HepG2 (cell line): Measurements from ENCODE around the gene LRP10. TPM values are rescaled to one million over a fixed set of nuclear protein-coding genes. Genes with fewer than 3 reads are reported as not detected.
A peak's percentile ranks its signal among the peaks of the same experiment; 100 is the strongest.

ENCODE experiments used
- MTA1 ChIP-seq: sonication (generic); formaldehyde crosslinking; IDR thresholded peaks from 2 replicates; pipeline ENCODE4 v1.4.0; 2020; ENCODE audit warnings: missing genetic modification reagents, mild to moderate bottlenecking, borderline replicate concordance
- RFX5 ChIP-seq: IDR thresholded peaks from 2 replicates; pipeline ENCODE4 v1.6.1; 2011; ENCODE audit warnings: low read depth, low read length, improper control_type of control experiment
- SP140L ChIP-seq: sonication (generic); formaldehyde crosslinking; IDR thresholded peaks from 2 replicates; pipeline ENCODE4 v1.4.0; 2020; ENCODE audit warnings: missing genetic modification reagents, borderline replicate concordance
- THYN1 ChIP-seq: sonication (generic); formaldehyde crosslinking; IDR thresholded peaks from 2 replicates; pipeline ENCODE4 v1.8.1; 2023; ENCODE audit warnings: low read depth, mild to moderate bottlenecking, moderate library complexity, missing genetic modification reagents, borderline replicate concordance
- XRCC5 ChIP-seq: fragments of 200-400 bp; formaldehyde crosslinking; optimal IDR thresholded peaks from 2 replicates; pipeline ENCODE3; 2017; ENCODE audit warnings: mild to moderate bottlenecking, low read length
- ZNF232 ChIP-seq: sonication (generic); formaldehyde crosslinking; IDR thresholded peaks from 2 replicates; pipeline ENCODE4 v1.4.0; 2020; ENCODE audit warnings: missing genetic modification reagents, borderline replicate concordance
- ZNF235 ChIP-seq: sonication (generic); formaldehyde crosslinking; IDR thresholded peaks from 2 replicates; pipeline ENCODE4 v1.8.1; 2023; ENCODE audit warnings: mild to moderate bottlenecking, missing genetic modification reagents, borderline replicate concordance
- ZNF30 ChIP-seq: sonication (generic); formaldehyde crosslinking; IDR thresholded peaks from 2 replicates; pipeline ENCODE4 v1.5.0; 2020; ENCODE audit warnings: mild to moderate bottlenecking, missing genetic modification reagents
- ZNF614 ChIP-seq: IDR thresholded peaks from 2 replicates; pipeline ENCODE4 v1.6.1; 2018; ENCODE audit warnings: missing biosample characterization, missing genetic modification reagents, inconsistent platforms, borderline replicate concordance
- polyA plus RNA-seq, 8 experiments: library from polyadenylated mRNA; depleted of rRNA in 3 of 8; stranded (reverse) in 7 of 8; unstranded in 1 of 8; fragments of >200 nt; fragmentation: Illumina TruSeq in 4 of 8; extraction: Trizol in 4 of 8; gene quantifications; 2 replicates each; pipeline versions ENCODE4 v1.2.1 to v1.2.3, GENCODE V29; 2011 to 2016; ENCODE audit warnings: low read depth in 4 of 8, missing spikeins in 1 of 8, mixed read lengths in 1 of 8; ENCODE audit not compliant: insufficient read depth in 1 of 8
- total RNA-seq, 5 experiments: library from RNA; depleted of rRNA; stranded (reverse); fragments of >200 nt; fragmentation: Illumina TruSeq; extraction: Trizol; gene quantifications; 2 replicates each; pipeline ENCODE4 v1.2.3, GENCODE V29; 2016; ENCODE audit warnings: low read depth in 1 of 5
- TF ChIP-seq, protein P1 (sequence below): sonication (generic); formaldehyde crosslinking; IDR thresholded peaks from 2 replicates; pipeline ENCODE4 v1.5.0; 2020; ENCODE audit warnings: missing genetic modification reagents
- TF ChIP-seq, protein P2 (sequence below): sonication (generic); formaldehyde crosslinking; IDR thresholded peaks from 2 replicates; pipeline ENCODE4 v1.8.0; 2022; ENCODE audit warnings: missing genetic modification reagents, mild to moderate bottlenecking, inconsistent platforms, borderline replicate concordance
- TF ChIP-seq, protein P3 (sequence below): IDR thresholded peaks from 2 replicates; pipeline ENCODE4 v1.6.1; 2012; ENCODE audit warnings: low read length, improper control_type of control experiment
- TF ChIP-seq, protein P4 (sequence below): sonication (generic); formaldehyde crosslinking; IDR thresholded peaks from 2 replicates; pipeline ENCODE4 v1.5.1; 2020; ENCODE audit warnings: mild to moderate bottlenecking, missing genetic modification reagents
- TF ChIP-seq, protein P5 (sequence below): sonication (generic); formaldehyde crosslinking; IDR thresholded peaks from 2 replicates; pipeline ENCODE4 v1.4.0; 2020; ENCODE audit warnings: missing genetic modification reagents, low read depth, mild to moderate bottlenecking, borderline replicate concordance
- TF ChIP-seq, protein P6 (sequence below): sonication (generic); formaldehyde crosslinking; IDR thresholded peaks from 2 replicates; pipeline ENCODE4 v1.8.0; 2022; ENCODE audit warnings: low read depth, missing genetic modification reagents

Gene LRP10
- total and polyA plus RNA-seq, 2 of the 13 experiments (the other 11 are each of a cell fraction or from before 2014, with no cell fraction given) = 16.9 to 45.2 TPM

DNA sequence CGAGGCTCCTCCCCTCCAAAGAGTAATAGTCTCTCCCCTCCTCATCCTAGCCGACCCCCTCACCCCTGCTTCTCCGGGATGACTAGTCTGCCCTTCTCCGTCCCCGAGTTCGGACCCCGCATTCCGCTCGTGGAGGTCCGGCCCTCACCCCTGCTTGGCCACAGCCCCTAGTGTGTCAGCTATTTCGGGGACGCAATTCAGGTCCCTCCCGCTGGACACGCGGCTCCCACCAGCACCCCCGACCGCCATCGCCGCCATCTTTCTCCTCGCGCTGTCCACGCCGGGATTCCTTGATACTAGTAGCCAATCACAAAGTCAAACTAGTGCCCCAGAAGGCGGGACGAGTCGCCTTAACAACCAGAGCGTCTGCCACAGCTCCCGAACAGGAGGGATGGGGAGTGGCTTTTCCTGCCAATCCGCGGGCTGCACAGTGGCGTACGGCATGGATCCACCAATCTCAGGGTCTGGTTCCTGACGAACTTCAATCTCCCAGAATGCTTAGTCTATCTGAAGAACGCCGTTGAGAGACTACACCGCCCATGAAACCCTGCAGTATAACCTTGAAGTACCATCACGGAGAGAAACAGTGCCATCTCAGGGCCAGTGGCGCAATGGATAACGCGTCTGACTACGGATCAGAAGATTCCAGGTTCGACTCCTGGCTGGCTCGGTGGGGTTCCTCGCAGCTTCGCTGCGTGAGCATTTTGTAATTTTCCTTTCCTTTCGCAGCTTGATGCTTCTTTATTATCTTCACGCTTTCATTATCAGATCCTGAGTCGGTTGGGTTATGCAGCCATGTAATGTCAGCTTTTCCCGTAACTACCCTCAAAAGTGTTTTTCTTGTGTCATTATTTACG lies 57.8 kb downstream of the LRP10 start, which contains the start of gene PRMT5 (continued):
- TF ChIP-seq, protein P1, sequence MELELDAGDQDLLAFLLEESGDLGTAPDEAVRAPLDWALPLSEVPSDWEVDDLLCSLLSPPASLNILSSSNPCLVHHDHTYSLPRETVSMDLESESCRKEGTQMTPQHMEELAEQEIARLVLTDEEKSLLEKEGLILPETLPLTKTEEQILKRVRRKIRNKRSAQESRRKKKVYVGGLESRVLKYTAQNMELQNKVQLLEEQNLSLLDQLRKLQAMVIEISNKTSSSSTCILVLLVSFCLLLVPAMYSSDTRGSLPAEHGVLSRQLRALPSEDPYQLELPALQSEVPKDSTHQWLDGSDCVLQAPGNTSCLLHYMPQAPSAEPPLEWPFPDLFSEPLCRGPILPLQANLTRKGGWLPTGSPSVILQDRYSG = peak; percentile 96; the same call in 1 of the 2 replicates
- TF ChIP-seq THYN1 (CRISPR knock-in tag) (no peak; the same call in 1 of the 2 replicates), RFX5 (peak; percentile 89), ZNF614 (CRISPR knock-in tag) (peak; percentile 99), XRCC5 (peak; percentile 97), SP140L (peak; percentile 99), MTA1 (CRISPR knock-in tag) (peak; percentile 96), ZNF232 (CRISPR knock-in tag) (peak; percentile 90; the same call in 1 of the 2 replicates), ZNF30 (CRISPR knock-in tag) (no peak), ZNF235 (peak; percentile 80; the same call in 1 of the 2 replicates)
- TF ChIP-seq, protein P2, sequence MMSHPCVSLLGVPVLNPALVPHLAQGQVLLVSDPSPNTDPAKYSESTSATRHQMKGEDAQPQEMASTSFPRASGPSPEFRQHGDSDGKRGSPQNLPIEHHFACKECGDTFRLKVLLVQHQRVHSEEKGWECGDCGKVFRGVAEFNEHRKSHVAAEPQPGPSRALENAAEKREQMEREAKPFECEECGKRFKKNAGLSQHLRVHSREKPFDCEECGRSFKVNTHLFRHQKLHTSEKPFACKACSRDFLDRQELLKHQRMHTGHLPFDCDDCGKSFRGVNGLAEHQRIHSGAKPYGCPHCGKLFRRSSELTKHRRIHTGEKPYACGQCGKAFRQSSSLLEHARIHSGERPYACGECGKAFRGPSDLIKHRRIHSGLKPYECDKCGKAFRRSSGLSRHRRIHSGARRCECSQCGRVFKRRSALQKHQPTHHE = peak; percentile 96
- TF ChIP-seq, protein P3, sequence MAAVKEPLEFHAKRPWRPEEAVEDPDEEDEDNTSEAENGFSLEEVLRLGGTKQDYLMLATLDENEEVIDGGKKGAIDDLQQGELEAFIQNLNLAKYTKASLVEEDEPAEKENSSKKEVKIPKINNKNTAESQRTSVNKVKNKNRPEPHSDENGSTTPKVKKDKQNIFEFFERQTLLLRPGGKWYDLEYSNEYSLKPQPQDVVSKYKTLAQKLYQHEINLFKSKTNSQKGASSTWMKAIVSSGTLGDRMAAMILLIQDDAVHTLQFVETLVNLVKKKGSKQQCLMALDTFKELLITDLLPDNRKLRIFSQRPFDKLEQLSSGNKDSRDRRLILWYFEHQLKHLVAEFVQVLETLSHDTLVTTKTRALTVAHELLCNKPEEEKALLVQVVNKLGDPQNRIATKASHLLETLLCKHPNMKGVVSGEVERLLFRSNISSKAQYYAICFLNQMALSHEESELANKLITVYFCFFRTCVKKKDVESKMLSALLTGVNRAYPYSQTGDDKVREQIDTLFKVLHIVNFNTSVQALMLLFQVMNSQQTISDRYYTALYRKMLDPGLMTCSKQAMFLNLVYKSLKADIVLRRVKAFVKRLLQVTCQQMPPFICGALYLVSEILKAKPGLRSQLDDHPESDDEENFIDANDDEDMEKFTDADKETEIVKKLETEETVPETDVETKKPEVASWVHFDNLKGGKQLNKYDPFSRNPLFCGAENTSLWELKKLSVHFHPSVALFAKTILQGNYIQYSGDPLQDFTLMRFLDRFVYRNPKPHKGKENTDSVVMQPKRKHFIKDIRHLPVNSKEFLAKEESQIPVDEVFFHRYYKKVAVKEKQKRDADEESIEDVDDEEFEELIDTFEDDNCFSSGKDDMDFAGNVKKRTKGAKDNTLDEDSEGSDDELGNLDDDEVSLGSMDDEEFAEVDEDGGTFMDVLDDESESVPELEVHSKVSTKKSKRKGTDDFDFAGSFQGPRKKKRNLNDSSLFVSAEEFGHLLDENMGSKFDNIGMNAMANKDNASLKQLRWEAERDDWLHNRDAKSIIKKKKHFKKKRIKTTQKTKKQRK = no peak
- TF ChIP-seq, protein P4, sequence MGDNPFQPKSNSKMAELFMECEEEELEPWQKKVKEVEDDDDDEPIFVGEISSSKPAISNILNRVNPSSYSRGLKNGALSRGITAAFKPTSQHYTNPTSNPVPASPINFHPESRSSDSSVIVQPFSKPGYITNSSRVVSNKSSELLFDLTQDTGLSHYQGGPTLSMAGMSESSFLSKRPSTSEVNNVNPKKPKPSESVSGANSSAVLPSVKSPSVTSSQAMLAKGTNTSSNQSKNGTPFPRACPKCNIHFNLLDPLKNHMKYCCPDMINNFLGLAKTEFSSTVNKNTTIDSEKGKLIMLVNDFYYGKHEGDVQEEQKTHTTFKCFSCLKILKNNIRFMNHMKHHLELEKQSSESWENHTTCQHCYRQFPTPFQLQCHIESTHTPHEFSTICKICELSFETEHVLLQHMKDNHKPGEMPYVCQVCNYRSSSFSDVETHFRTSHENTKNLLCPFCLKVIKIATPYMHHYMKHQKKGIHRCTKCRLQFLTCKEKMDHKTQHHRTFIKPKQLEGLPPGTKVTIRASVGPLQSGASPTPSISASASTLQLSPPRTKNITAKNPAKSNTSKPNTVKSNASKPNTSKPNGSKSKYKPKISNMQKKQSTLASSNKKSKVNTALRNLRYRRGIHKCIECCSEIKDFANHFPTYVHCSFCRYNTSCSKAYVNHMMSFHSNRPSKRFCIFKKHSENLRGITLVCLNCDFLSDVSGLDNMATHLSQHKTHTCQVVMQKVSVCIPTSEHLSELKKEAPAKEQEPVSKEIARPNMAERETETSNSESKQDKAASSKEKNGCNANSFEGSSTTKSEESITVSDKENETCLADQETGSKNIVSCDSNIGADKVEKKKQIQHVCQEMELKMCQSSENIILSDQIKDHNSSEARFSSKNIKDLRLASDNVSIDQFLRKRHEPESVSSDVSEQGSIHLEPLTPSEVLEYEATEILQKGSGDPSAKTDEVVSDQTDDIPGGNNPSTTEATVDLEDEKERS = peak; percentile 98
- TF ChIP-seq, protein P5, sequence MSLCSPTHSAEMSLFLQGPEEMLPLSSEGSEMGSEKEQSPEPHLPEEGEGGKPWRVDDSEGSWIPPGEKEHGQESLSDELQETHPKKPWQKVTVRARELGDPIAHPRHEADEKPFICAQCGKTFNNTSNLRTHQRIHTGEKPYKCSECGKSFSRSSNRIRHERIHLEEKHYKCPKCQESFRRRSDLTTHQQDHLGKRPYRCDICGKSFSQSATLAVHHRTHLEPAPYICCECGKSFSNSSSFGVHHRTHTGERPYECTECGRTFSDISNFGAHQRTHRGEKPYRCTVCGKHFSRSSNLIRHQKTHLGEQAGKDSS (CRISPR knock-in tag) = peak; percentile 96
- TF ChIP-seq, protein P6, sequence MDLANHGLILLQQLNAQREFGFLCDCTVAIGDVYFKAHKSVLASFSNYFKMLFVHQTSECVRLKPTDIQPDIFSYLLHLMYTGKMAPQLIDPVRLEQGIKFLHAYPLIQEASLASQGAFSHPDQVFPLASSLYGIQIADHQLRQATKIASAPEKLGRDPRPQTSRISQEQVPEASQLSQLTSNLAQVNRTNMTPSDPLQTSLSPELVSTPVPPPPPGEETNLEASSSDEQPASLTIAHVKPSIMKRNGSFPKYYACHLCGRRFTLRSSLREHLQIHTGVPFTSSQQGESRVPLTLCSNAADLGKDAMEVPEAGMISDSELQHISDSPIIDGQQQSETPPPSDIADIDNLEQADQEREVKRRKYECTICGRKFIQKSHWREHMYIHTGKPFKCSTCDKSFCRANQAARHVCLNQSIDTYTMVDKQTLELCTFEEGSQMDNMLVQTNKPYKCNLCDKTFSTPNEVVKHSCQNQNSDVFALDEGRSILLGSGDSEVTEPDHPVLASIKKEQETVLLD = peak; percentile 37; the same call in 1 of the 2 replicates
